H9 (cell line): Measurements from ENCODE around the gene PLAU. TPM values are rescaled to one million over a fixed set of nuclear protein-coding genes. Genes with fewer than 3 reads are reported as not detected.

ENCODE experiments used
- DNase-seq: peaks from one replicate; pipeline ENCODE4 v3.0.0-alpha.2; 2017
- H2AFZ ChIP-seq: one replicate; pipeline ENCODE4 v1.6.1; 2013; ENCODE audit warnings: mild to moderate bottlenecking, low read length, control low read depth, moderate library complexity
- H2AK5ac ChIP-seq: 2 replicates; pipeline ENCODE4 v1.6.1; 2013; ENCODE audit warnings: low read length, control low read depth, mixed read lengths; ENCODE audit not compliant: insufficient read length
- H2BK120ac ChIP-seq: one replicate; pipeline ENCODE4 v1.6.1; 2013; ENCODE audit warnings: low read depth, mild to moderate bottlenecking, low read length, control low read depth, inconsistent platforms; ENCODE audit not compliant: poor library complexity, severe bottlenecking
- H2BK12ac ChIP-seq: 2 replicates; pipeline ENCODE4 v1.6.1; 2013; ENCODE audit warnings: low read length, control low read depth, mixed read lengths, low read depth; ENCODE audit not compliant: insufficient read length
- H2BK15ac ChIP-seq: 2 replicates; pipeline ENCODE4 v1.6.1; 2013; ENCODE audit warnings: low read depth, low read length, control low read depth
- H2BK20ac ChIP-seq: one replicate; pipeline ENCODE4 v1.6.1; 2013; ENCODE audit warnings: low read depth, mild to moderate bottlenecking, low read length, control low read depth, inconsistent platforms; ENCODE audit not compliant: poor library complexity, severe bottlenecking
- H2BK5ac ChIP-seq: 2 replicates; pipeline ENCODE4 v1.6.1; 2013; ENCODE audit warnings: low read length, control low read depth, mixed read lengths; ENCODE audit not compliant: insufficient read length
- H3K14ac ChIP-seq: 2 replicates; pipeline ENCODE4 v1.6.1; 2013; ENCODE audit warnings: low read length, control low read depth; ENCODE audit not compliant: insufficient read depth
- H3K18ac ChIP-seq: 2 replicates; pipeline ENCODE4 v1.6.1; 2013; ENCODE audit warnings: low read depth, mild to moderate bottlenecking, mixed read lengths, low read length, control low read depth; ENCODE audit not compliant: insufficient read length
- H3K23ac ChIP-seq: 2 replicates; pipeline ENCODE4 v1.6.1; 2013; ENCODE audit warnings: low read length, control low read depth, mixed read lengths, low read depth; ENCODE audit not compliant: insufficient read length
- H3K23me2 ChIP-seq: 2 replicates; pipeline ENCODE4 v1.6.1; 2013; ENCODE audit warnings: low read depth, mild to moderate bottlenecking, mixed read lengths, low read length, control low read depth; ENCODE audit not compliant: insufficient read length, poor library complexity, severe bottlenecking
- H3K27ac ChIP-seq: 2 replicates; pipeline ENCODE4 v1.5.1; 2013; ENCODE audit warnings: low read length, control low read depth, mixed read lengths, low read depth; ENCODE audit not compliant: insufficient read length
- H3K27me3 ChIP-seq: 2 replicates; pipeline ENCODE4 v1.6.1; 2013; ENCODE audit warnings: low read length, control low read depth, inconsistent platforms; ENCODE audit not compliant: insufficient read depth
- H3K4ac ChIP-seq: 2 replicates; pipeline ENCODE4 v1.6.1; 2013; ENCODE audit warnings: low read depth, mild to moderate bottlenecking, control low read depth, inconsistent platforms, low read length, moderate library complexity
- H3K4me1 ChIP-seq: 2 replicates; pipeline ENCODE4 v1.6.1; 2013; ENCODE audit warnings: low read length, control low read depth, inconsistent platforms; ENCODE audit not compliant: insufficient read depth
- H3K4me2 ChIP-seq: 2 replicates; pipeline ENCODE4 v1.6.1; 2013; ENCODE audit warnings: low read length, control low read depth, mixed read lengths; ENCODE audit not compliant: insufficient read length, insufficient read depth
- H3K56ac ChIP-seq: 2 replicates; pipeline ENCODE4 v1.6.1; 2013; ENCODE audit warnings: low read depth, mild to moderate bottlenecking, mixed read lengths, low read length, control low read depth; ENCODE audit not compliant: insufficient read length
- H3K79me1 ChIP-seq: 2 replicates; pipeline ENCODE4 v1.6.1; 2013; ENCODE audit warnings: low read depth, mild to moderate bottlenecking, moderate library complexity, low read length, control low read depth, inconsistent platforms; ENCODE audit not compliant: insufficient read depth, poor library complexity, severe bottlenecking
- H3K79me2 ChIP-seq: 2 replicates; pipeline ENCODE4 v1.6.1; 2013; ENCODE audit warnings: low read length, control low read depth, inconsistent platforms; ENCODE audit not compliant: insufficient read depth
- H3K9ac ChIP-seq: 2 replicates; pipeline ENCODE4 v1.6.1; 2013; ENCODE audit warnings: low read length, control low read depth, mixed read lengths; ENCODE audit not compliant: insufficient read length; ENCODE audit errors: extremely low read depth
- H3K9me3 ChIP-seq: one replicate; pipeline ENCODE4 v1.6.1; 2013; ENCODE audit warnings: low read depth, low read length, inconsistent platforms; ENCODE audit not compliant: control insufficient read depth
- H3T11ph ChIP-seq: one replicate; pipeline ENCODE4 v1.6.1; 2013; ENCODE audit warnings: mild to moderate bottlenecking, low read length, control low read depth, inconsistent platforms
- H4K20me1 ChIP-seq: one replicate; pipeline ENCODE4 v1.6.1; 2013; ENCODE audit not compliant: control insufficient read depth, insufficient read length, insufficient read depth
- H4K5ac ChIP-seq: 2 replicates; pipeline ENCODE4 v1.6.1; 2013; ENCODE audit warnings: low read depth, mild to moderate bottlenecking, mixed read lengths, low read length, control low read depth; ENCODE audit not compliant: insufficient read length
- H4K8ac ChIP-seq: replicated peaks from 2 replicates; pipeline ENCODE4 v1.6.1; 2013; ENCODE audit warnings: low read length, control low read depth, mixed read lengths, low read depth; ENCODE audit not compliant: insufficient read length
- H4K91ac ChIP-seq: 2 replicates; pipeline ENCODE4 v1.6.1; 2013; ENCODE audit warnings: low read depth, mild to moderate bottlenecking, moderate library complexity, mixed read lengths, low read length, control low read depth; ENCODE audit not compliant: insufficient read length
- H3K27ac Mint-ChIP-seq, 3 experiments: 2 replicates in 2 of 3; 3 replicates in 1 of 3; pipeline ENCODE4 v1.8.0; 2020 to 2021; ENCODE audit warnings: mixed read lengths in 3 of 3, mild to moderate bottlenecking in 1 of 3, moderate library complexity in 1 of 3
- H3K27me3 Mint-ChIP-seq: 2 replicates; pipeline ENCODE4 v1.8.0; 2021; ENCODE audit warnings: low read depth, mild to moderate bottlenecking, moderate library complexity, mixed read lengths
- H3K36me3 Mint-ChIP-seq, 3 experiments: 2 replicates in 2 of 3; 3 replicates in 1 of 3; pipeline ENCODE4 v1.8.0; 2020 to 2021; ENCODE audit warnings: low read depth in 3 of 3, mixed read lengths in 3 of 3; ENCODE audit not compliant: insufficient read depth in 1 of 3
- H3K4me1 Mint-ChIP-seq, 2 experiments: 2 replicates each; pipeline ENCODE4 v1.8.0; 2020; ENCODE audit warnings: mixed read lengths in 2 of 2
- H3K4me3 Mint-ChIP-seq, 2 experiments: 2 replicates in 1 of 2; 3 replicates in 1 of 2; pipeline ENCODE4 v1.8.0; 2020 to 2021; ENCODE audit warnings: mild to moderate bottlenecking in 2 of 2, mixed read lengths in 2 of 2, moderate library complexity in 1 of 2
- H3K9me3 Mint-ChIP-seq, 2 experiments: 2 replicates in 1 of 2; 3 replicates in 1 of 2; pipeline ENCODE4 v1.8.0; 2020; ENCODE audit warnings: mild to moderate bottlenecking in 2 of 2, mixed read lengths in 2 of 2, moderate library complexity in 1 of 2
- CTCF ChIP-seq: fragments of 200-600 bp; sonication (generic); conservative IDR thresholded peaks from 3 replicates; pipeline ENCODE4 v1.8.0; 2021; ENCODE audit warnings: antibody characterized with exemption, mild to moderate bottlenecking
- WGBS: extraction: QIAGEN DNeasy Blood & Tissue Kit; methylation state at CpG from one replicate; pipeline ENCODE4 v1.1.7; 2013; ENCODE audit warnings: missing lambda C conversion rate, low lambda C conversion rate, mixed read lengths; ENCODE audit not compliant: insufficient read length; ENCODE audit errors: extremely low coverage; 5-methylcytosine and 5-hydroxymethylcytosine counted together
- total RNA-seq: library from RNA; stranded (reverse); gene quantifications from 2 replicates; pipeline ENCODE4 v1.2.1, GENCODE V29; 2021

PLAU gene
- total RNA-seq, 1 experiment from 2014 or later = 15.0 TPM

- no peak overlapping the region for H2BK20ac ChIP-seq
- H4K91ac ChIP-seq = no peak overlapping the region
- H3K27ac Mint-ChIP-seq = peak overlapping the region in 1 of 3 experiments; percentile 45; a peak in 1 of 7 replicates
- no peaks in the 10 kb centered on the region for H3K9me3 ChIP-seq
- H3K56ac ChIP-seq = no peak overlapping the region
- H4K20me1 ChIP-seq = no peaks in the 10 kb centered on the region
- H2BK12ac ChIP-seq = no peak overlapping the region
- no peak overlapping the region for H2BK5ac ChIP-seq
- H3K79me1 ChIP-seq = no peaks in the 10 kb centered on the region
- H3K36me3 Mint-ChIP-seq = peaks cover 0 to 4% (median 3%) of the 10 kb centered on the region in 3 experiments; a peak in 4 of 7 replicates
- no peak for DNase-seq
- no CpG with 5 or more reads among the region's 6 CpGs for WGBS
- H4K5ac ChIP-seq = no peak overlapping the region
- H2BK120ac ChIP-seq = no peak overlapping the region
- H2AK5ac ChIP-seq = no peak overlapping the region
- no peak overlapping the region for H3K4me2 ChIP-seq
- no peak overlapping the region for H3T11ph ChIP-seq
- H2BK15ac ChIP-seq = no peak overlapping the region
- H3K18ac ChIP-seq = no peak overlapping the region
- H3K9ac ChIP-seq = no peak overlapping the region
- peaks cover 47% of the 10 kb centered on the region for H3K27me3 Mint-ChIP-seq
- no peak overlapping the region for H4K8ac ChIP-seq
- H3K27ac ChIP-seq = no peak overlapping the region
- no peaks in the 10 kb centered on the region for H3K79me2 ChIP-seq
- no peaks in the 10 kb centered on the region for H3K9me3 Mint-ChIP-seq
- H2AFZ ChIP-seq = no peak overlapping the region
- H3K4me1 Mint-ChIP-seq = peaks cover 43 to 44% of the 10 kb centered on the region in 2 experiments
- H3K4me3 Mint-ChIP-seq = no peak overlapping the region
- H3K27me3 ChIP-seq = no peaks in the 10 kb centered on the region; the same call in 1 of the 2 replicates
- peaks cover 14% of the 10 kb centered on the region for H3K23me2 ChIP-seq
- peaks cover 5% of the 10 kb centered on the region; the same call in 1 of the 2 replicates for H3K4me1 ChIP-seq
- TF ChIP-seq CTCF = no peak
- H3K4ac ChIP-seq = no peak overlapping the region
- H3K14ac ChIP-seq = no peak overlapping the region
- H3K23ac ChIP-seq = no peak overlapping the region
These were observed 3.0 kb upstream of the PLAU start for GRCh38 chr10:73907841-73908517.
